DMS153 (cell line): ENCODE data around the gene ZNF563.
A peak's percentile ranks its signal among the peaks of the same experiment; 100 is the strongest.

ENCODE experiments used
- DNase-seq: peaks from one replicate; lab custom pipeline; 2025; lab: John Stamatoyannopoulos, UW

Gene ZNF563

GRCh38 chr19:12294249-12295158, 38.9 kb downstream of the ZNF563 start, which contains the start of gene ZNF44:
Gene ZNF44, minus strand, starts transcription at chr19:12294883. Its CDS starts 189 bp downstream, at chr19:12294694.
- DNase-seq: peak; percentile 90

DNA sequence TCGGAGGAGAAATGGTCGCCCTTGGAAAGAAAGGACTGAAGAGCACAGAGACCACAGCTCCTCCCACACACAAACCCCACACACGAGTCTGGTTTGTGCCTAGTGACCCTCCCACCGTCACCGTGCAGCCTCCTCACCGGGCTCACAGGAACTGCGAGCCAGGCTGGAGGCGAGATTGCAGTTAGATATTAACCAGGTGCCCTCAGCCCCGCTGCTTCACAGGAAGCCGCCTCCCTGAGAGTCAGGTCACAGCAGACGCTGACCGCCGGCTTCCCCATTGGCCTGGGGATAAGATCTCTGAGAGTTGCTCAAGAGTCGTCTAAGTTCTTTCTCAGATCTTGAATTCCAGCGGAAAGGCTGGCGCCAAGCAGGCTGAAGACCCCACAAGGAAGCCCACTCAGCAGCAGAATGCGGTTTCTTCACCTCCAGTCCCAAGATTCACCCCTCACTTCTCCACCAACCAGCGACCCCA, 39.6 kb downstream of the ZNF563 start:
- peak; percentile 5 for DNase-seq

GRCh38 chr19:12289790-12290065, 43.7 kb downstream of the ZNF563 start:
- no peak for DNase-seq

DNA sequence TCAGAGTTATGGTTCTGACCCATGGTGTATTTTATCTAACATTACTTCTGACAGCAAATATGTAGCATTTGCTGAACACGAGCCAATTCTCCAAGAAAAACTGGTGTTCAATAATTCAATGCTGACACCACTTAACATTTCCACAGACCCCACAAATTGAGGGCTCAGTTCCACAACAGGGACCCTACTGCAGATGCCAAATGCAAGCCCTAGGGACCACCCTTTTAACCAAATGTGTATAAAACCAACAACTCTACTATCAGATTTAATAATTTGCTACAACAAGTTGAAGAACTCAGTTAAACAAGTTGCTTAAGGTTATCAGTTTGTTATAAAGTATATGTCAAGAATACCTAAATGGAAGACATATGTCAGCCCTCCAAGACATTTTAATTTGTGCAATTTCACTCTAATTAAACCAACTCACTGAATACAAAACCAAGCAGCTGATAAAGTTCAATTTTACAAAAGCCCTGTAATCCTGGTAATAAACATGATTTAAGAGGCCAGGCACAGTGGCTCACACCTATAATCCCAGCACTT, 45.4 kb downstream of the ZNF563 start:
- DNase-seq: no peak

GRCh38 chr19:12284631-12285030, 48.8 kb downstream of the ZNF563 start:
- no peak for DNase-seq

- DNase-seq: no peak
Measured at GRCh38 chr19:12284226-12284625, 49.2 kb downstream of the ZNF563 start.

GRCh38 chr19:12278713-12279112, 54.7 kb downstream of the ZNF563 start:
- no peak for DNase-seq

- DNase-seq: no peak
Measured at GRCh38 chr19:12272980-12273901, 60.2 kb downstream of the ZNF563 start.

- DNase-seq: no peak
Measured at GRCh38 chr19:12272386-12272785, 61.0 kb downstream of the ZNF563 start.

GRCh38 chr19:12270854-12271253, 62.6 kb downstream of the ZNF563 start:
- DNase-seq: no peak
